Neutrophil (primary cell): ENCODE data around the gene NR4A3.

Source experiments
- H3K27ac ChIP-seq: fragments of 200-600 bp; sonication (generic); 2 replicates; pipeline ENCODE4 v1.5.1; 2016; ENCODE audit warnings: mild to moderate bottlenecking, moderate library complexity
- H3K27me3 ChIP-seq: fragments of 200-600 bp; sonication (generic); 2 replicates; pipeline ENCODE4 v1.6.0; 2016; ENCODE audit warnings: mild to moderate bottlenecking
- H3K36me3 ChIP-seq: fragments of 200-600 bp; sonication (generic); 2 replicates; pipeline ENCODE4 v1.5.1; 2017
- H3K4me1 ChIP-seq, 2 experiments: fragments of 200-600 bp in 1 of 2; sonication (generic) in 1 of 2; 1 replicate in 1 of 2; 2 replicates in 1 of 2; pipeline versions ENCODE4 v1.5.1 to v1.6.1; 2013 to 2016; ENCODE audit warnings: low read depth in 1 of 2, low read length in 1 of 2, mild to moderate bottlenecking in 1 of 2, moderate library complexity in 1 of 2; ENCODE audit not compliant: control insufficient read depth in 1 of 2, insufficient read depth in 1 of 2
- H3K4me3 ChIP-seq, 2 experiments: fragments of 200-600 bp in 1 of 2; sonication (generic) in 1 of 2; 1 replicate in 1 of 2; 2 replicates in 1 of 2; pipeline ENCODE4 v1.5.1; 2013 to 2016; ENCODE audit warnings: low read depth in 1 of 2, low read length in 1 of 2, mild to moderate bottlenecking in 1 of 2, moderate library complexity in 1 of 2
- H3K9me3 ChIP-seq: fragments of 200-600 bp; sonication (generic); 2 replicates; pipeline ENCODE4 v1.5.1; 2016
- CTCF ChIP-seq: fragments of 200-600 bp; sonication (generic); IDR thresholded peaks from 2 replicates; pipeline ENCODE4 v1.5.1; 2016; ENCODE audit warnings: antibody characterized with exemption

Gene NR4A3

GRCh38 chr9:99905833-99906402 lies 84.2 kb downstream of the NR4A3 start:
- Histone ChIP-seq H3K4me3 (peak overlapping the region; percentile 87 to 95), H3K27ac (peak overlapping the region; percentile 88), H3K9me3 (no peaks in the 10 kb centered on the region), H3K36me3 (no peaks in the 10 kb centered on the region), H3K27me3 (no peaks in the 10 kb centered on the region), H3K4me1 (peaks cover 11 to 12% of the 10 kb centered on the region in 2 experiments)
- TF ChIP-seq CTCF: no peak

- Histone ChIP-seq H3K4me1 (peaks cover 11 to 12% of the 10 kb centered on the region in 2 experiments), H3K36me3 (no peaks in the 10 kb centered on the region), H3K27ac (peak within 1 kb of the TSS; percentile 88), H3K4me3 (peak within 1 kb of the TSS; percentile 87 to 95), H3K9me3 (no peaks in the 10 kb centered on the region), H3K27me3 (no peaks in the 10 kb centered on the region)
- no peak for TF ChIP-seq CTCF
These were observed 84.9 kb downstream of the NR4A3 start, which contains the start of gene STX17 for GRCh38 chr9:99906403-99907207. STX17 (plus strand) TSS chr9:99906654; CDS start chr9:99915240, 8,586 bp downstream.

GRCh38 chr9:99907208-99907532 lies 85.5 kb downstream of the NR4A3 start:
- H3K9me3 ChIP-seq: no peaks in the 10 kb centered on the region
- H3K27me3 ChIP-seq: no peaks in the 10 kb centered on the region
- no peak for TF ChIP-seq CTCF
- peak overlapping the region; percentile 87 to 95 for H3K4me3 ChIP-seq
- H3K27ac ChIP-seq: peak overlapping the region; percentile 88
- H3K36me3 ChIP-seq: no peaks in the 10 kb centered on the region
- H3K4me1 ChIP-seq: peaks cover 11 to 12% of the 10 kb centered on the region in 2 experiments

- no peak for TF ChIP-seq CTCF
- Histone ChIP-seq H3K4me1 (peaks cover 5 to 6% of the 10 kb centered on the region in 2 experiments), H3K27me3 (no peaks in the 10 kb centered on the region), H3K27ac (no peak overlapping the region), H3K36me3 (peaks cover 12% of the 10 kb centered on the region), H3K9me3 (no peaks in the 10 kb centered on the region), H3K4me3 (no peak overlapping the region)
These were observed 89.9 kb downstream of the NR4A3 start for GRCh38 chr9:99911600-99911999.
